Tongue (tissue), 2 donors: Measurements from ENCODE around the gene MAMLD1. TPM values are rescaled to one million over a fixed set of nuclear protein-coding genes. Genes with fewer than 3 reads are reported as not detected.

Source experiments
- DNase-seq: peaks from one replicate; pipeline ENCODE4 v3.0.0-alpha.2; 2015
- total RNA-seq: library from RNA; depleted of rRNA; stranded (reverse); fragments of >200 nt; gene quantifications from one replicate; pipeline ENCODE4 v1.2.3, GENCODE V29; 2014

Gene MAMLD1
- total RNA-seq, 1 donor from 2014 or later: 3.5 TPM

- no peak for DNase-seq
These were observed 5.3 kb upstream of the MAMLD1 start for GRCh38 chrX:150357790-150358189.

GRCh38 chrX:150358651-150359050 is 4.5 kb upstream of the MAMLD1 start:
- DNase-seq: no peak

- DNase-seq: no peak
These were observed 2.8 kb upstream of the MAMLD1 start for GRCh38 chrX:150360331-150360730.

- DNase-seq: no peak
These were observed 1.9 kb upstream of the MAMLD1 start for GRCh38 chrX:150361070-150361776.

GRCh38 chrX:150361777-150362351 is 1.3 kb upstream of the MAMLD1 start:
- no peak for DNase-seq

GRCh38 chrX:150363561-150364346 is 637 bp downstream of the MAMLD1 start:
- DNase-seq: peak; percentile 55

GRCh38 chrX:150364347-150365050 is 1.4 kb downstream of the MAMLD1 start:
- DNase-seq: peak; percentile 28

GRCh38 chrX:150365051-150365989 is 2.2 kb downstream of the MAMLD1 start:
- peak; percentile 87 for DNase-seq

GRCh38 chrX:150365990-150366911 is 3.1 kb downstream of the MAMLD1 start:
- peak; percentile 78 for DNase-seq

GRCh38 chrX:150366951-150367545 is 3.9 kb downstream of the MAMLD1 start:
- DNase-seq: peak; percentile 21

- no peak for DNase-seq
These were observed 7.6 kb downstream of the MAMLD1 start for GRCh38 chrX:150370589-150371312.

- DNase-seq: peak; percentile 24
These were observed 8.8 kb downstream of the MAMLD1 start for GRCh38 chrX:150371877-150372276.

GRCh38 chrX:150372280-150372679 is 9.2 kb downstream of the MAMLD1 start:
- peak; percentile 65 for DNase-seq

GRCh38 chrX:150372756-150373155 is 9.6 kb downstream of the MAMLD1 start:
- DNase-seq: no peak

- DNase-seq: no peak
These were observed 12.2 kb downstream of the MAMLD1 start for GRCh38 chrX:150375243-150375770.

GRCh38 chrX:150377005-150377404 is 13.9 kb downstream of the MAMLD1 start:
- DNase-seq: no peak

- peak; percentile 45 for DNase-seq
These were observed 41.9 kb downstream of the MAMLD1 start for GRCh38 chrX:150405006-150405405.

- DNase-seq: no peak
These were observed 42.5 kb downstream of the MAMLD1 start for GRCh38 chrX:150405576-150405975.

GRCh38 chrX:150406596-150406995 is 43.5 kb downstream of the MAMLD1 start:
- DNase-seq: no peak
